Dermis microvascular lymphatic vessel endothelial cell (primary cell): ENCODE data around the gene PLA2G5. TPM values are rescaled to one million over a fixed set of nuclear protein-coding genes. Genes with fewer than 3 reads are reported as not detected.
"Not testable (repeated sequence)": the region's sequence is repeated elsewhere in the genome, so short reads cannot be mapped to it uniquely, and the experiment has no call there.

Experiments
- DNase-seq, 2 donors: peaks; one replicate each; pipeline versions ENCODE4 v3.0.0 to v3.0.0-alpha.2; 2010; ENCODE audit warnings: low read depth in 2 of 2
- total RNA-seq: library from RNA; depleted of rRNA; stranded (reverse); fragments of >200 nt; gene quantifications from 2 replicates; pipeline ENCODE4 v1.2.1, GENCODE V29; 2014

Gene PLA2G5
- under 0.01 and 0.25 TPM in 2 replicates for total RNA-seq

- DNase-seq, result no peak
These were observed at the start of gene PLA2G5 for GRCh38 chr1:20069874-20070273. TSS of gene PLA2G5 (plus strand) at chr1:20070194. CDS start at chr1:20084831, 14,637 bp downstream.

- no peak for DNase-seq
These were observed 41.9 kb upstream of the PLA2G5 start for GRCh38 chr1:20028125-20028524.

GRCh38 chr1:20028726-20029125 lies 41.3 kb upstream of the PLA2G5 start:
- no peak for DNase-seq

GRCh38 chr1:20029178-20029912 lies 40.6 kb upstream of the PLA2G5 start:
- peak in 1 of 2 donors; percentile 25 for DNase-seq

- DNase-seq, result not testable (repeated sequence)
These were observed 39.4 kb upstream of the PLA2G5 start for GRCh38 chr1:20030436-20031151.

- peak in 1 of 2 donors; percentile 10 for DNase-seq
These were observed 38.8 kb upstream of the PLA2G5 start for GRCh38 chr1:20031161-20031560.

- no peak for DNase-seq
These were observed 38.2 kb upstream of the PLA2G5 start for GRCh38 chr1:20031836-20032235.

- no peak for DNase-seq
These were observed 37.6 kb upstream of the PLA2G5 start for GRCh38 chr1:20032425-20032824.

GRCh38 chr1:20033420-20033819 lies 36.6 kb upstream of the PLA2G5 start:
- DNase-seq, result no peak

- DNase-seq, result no peak
These were observed 34.9 kb upstream of the PLA2G5 start for GRCh38 chr1:20035114-20035513.

- no peak for DNase-seq
These were observed 32.1 kb upstream of the PLA2G5 start for GRCh38 chr1:20037877-20038276.

GRCh38 chr1:20047096-20047495 lies 22.9 kb upstream of the PLA2G5 start:
- no peak for DNase-seq

GRCh38 chr1:20048563-20048962 lies 21.4 kb upstream of the PLA2G5 start:
- no peak for DNase-seq

GRCh38 chr1:20049056-20049798 lies 20.8 kb upstream of the PLA2G5 start:
- not testable (repeated sequence) for DNase-seq

- no peak for DNase-seq
These were observed 18.7 kb upstream of the PLA2G5 start for GRCh38 chr1:20051218-20051829.

GRCh38 chr1:20052386-20052785 lies 17.6 kb upstream of the PLA2G5 start:
- no peak for DNase-seq

GRCh38 chr1:20057886-20058420 lies 12.0 kb upstream of the PLA2G5 start:
- DNase-seq, result no peak

GRCh38 chr1:20058531-20058930 lies 11.5 kb upstream of the PLA2G5 start:
- DNase-seq, result no peak

GRCh38 chr1:20059847-20060246 lies 10.1 kb upstream of the PLA2G5 start:
- no peak for DNase-seq

GRCh38 chr1:20060791-20061190 lies 9.2 kb upstream of the PLA2G5 start:
- not testable (repeated sequence) for DNase-seq

- DNase-seq, result no peak
These were observed 8.1 kb upstream of the PLA2G5 start for GRCh38 chr1:20061866-20062265.
